Raji (cell line): ENCODE data around the gene SFRP5.

Experiments used
- POLR2A ChIP-seq: IDR thresholded peaks from 2 replicates; pipeline ENCODE4 v1.6.1; 2011; ENCODE audit warnings: low read depth, low read length, control low read depth; ENCODE audit not compliant: insufficient read depth

Gene SFRP5

DNA sequence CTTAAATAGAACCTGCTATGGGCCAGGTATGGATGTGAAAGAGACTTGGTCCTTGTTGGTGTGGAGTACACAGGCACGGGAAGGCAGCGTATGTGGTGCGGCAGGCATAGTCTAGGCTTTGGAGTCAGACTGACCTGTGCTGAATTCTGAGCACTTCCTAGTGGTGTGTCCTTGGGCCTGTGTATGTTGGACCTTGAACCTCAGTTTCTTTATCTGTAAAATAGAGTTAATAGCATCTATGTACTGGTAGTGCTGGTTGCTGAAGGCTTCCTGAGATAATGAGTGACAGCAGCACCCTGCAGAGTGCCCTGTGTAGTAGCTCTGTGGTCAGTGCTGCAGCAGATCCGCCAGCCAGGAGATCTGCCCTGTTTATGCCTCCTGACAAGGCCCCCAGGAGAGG, 5.3 kb upstream of the SFRP5 start:
- TF ChIP-seq POLR2A, result no peak

- no peak for TF ChIP-seq POLR2A
Measured at GRCh38 chr10:97774811-97775294, 3.1 kb upstream of the SFRP5 start.

DNA sequence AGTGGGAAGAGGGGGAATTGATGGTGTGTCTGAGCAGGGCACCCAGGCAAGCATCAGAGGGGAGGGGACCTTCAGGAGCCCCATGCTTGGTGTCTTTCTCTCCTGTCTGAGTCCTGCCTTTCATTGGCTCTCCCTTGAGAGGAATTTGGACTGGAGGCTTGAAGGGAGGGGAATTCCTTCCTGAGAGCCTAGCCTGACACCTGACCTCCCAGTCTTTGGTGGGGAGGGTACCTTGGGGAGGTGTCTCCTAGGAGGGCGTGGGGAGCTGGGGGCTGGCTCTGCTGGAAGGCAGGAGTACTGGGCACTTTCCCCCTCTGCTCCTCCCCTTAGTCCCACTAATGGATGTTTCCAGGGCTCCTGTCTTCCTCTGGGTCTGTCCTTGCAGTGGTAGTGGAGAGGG, 1.3 kb upstream of the SFRP5 start:
- TF ChIP-seq POLR2A, result no peak

GRCh38 chr10:97771055-97771891, 526 bp downstream of the SFRP5 start:
- no peak for TF ChIP-seq POLR2A

DNA sequence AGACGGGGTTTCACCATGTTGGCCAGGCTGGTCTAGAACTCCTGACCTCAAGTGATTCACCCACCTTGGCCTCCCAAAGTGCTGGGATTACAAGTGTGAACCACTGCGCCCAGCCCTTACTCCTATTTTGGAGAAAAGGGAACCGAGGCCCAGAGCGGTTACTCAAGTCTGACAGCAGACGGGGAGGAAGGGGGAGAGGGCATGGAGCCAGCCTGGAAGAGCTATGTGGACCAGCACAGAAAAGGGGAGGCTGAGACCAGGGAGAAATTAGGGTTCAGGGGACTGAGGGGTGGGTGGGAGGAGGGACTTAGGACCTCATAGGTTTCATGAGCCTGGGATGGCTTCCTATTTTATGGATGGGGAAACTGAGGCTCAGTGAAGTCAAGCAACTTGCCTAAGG, 1.5 kb downstream of the SFRP5 start:
- no peak for TF ChIP-seq POLR2A

GRCh38 chr10:97768322-97769315, 3.2 kb downstream of the SFRP5 start:
- TF ChIP-seq POLR2A, result no peak

- TF ChIP-seq POLR2A, result no peak
Measured at GRCh38 chr10:97766996-97767924, 4.5 kb downstream of the SFRP5 start.

DNA sequence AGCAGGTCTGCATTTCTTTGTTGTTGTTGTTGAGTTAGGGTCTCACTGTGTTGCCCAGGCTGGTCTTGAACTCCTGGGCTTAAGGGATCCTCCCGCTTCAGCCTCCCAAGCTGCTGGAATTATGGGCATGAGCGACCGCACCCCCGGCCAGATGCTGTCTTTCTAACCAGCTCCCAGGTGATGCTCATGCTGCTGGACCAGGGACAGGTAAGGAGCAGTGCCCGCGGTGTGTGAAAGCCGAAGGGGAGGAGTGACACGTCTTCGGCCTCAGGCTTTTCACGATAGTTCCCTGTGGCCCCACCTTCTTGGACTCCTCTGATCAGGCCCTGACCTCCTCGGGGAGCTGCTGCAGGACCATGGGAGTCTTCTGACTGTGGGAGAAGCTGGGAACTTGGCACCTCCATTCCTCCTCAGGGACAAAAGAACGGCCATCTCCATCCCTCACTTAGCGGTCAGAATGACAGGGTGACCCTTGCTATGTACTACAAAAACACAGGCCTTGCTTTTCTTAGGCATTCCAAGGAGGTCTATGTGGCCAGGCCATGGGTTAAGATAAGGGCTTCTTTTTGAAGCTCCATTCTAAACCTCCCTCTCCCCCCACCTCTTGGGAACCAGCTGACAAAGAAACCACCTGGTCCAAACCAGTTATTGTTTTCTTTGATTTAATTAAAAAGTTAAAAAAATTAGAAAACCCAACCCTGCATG, 5.5 kb downstream of the SFRP5 start:
- TF ChIP-seq POLR2A, result no peak

GRCh38 chr10:97765201-97765600, 6.6 kb downstream of the SFRP5 start:
- TF ChIP-seq POLR2A, result no peak

DNA sequence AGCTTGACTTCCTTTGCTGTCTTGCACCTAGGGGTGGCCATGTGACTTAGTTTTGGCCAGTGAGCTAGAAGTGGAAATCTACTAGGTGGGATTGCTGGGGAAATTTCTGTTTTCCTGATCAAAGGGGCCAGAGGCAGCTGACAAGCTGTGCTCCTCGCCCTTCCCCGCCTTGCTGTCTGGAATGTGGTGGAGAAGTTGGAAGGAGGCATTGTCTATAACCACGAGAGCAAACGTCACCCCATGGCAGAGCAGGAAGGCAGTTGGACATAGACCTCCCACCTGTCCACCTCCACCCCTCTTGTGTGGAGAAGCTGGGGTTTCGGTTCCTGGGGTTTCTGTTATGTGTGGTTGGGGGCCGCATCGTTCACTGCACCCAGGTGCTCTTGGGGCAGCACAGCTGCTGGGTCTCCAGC, 7.3 kb downstream of the SFRP5 start:
- TF ChIP-seq POLR2A, result no peak

DNA sequence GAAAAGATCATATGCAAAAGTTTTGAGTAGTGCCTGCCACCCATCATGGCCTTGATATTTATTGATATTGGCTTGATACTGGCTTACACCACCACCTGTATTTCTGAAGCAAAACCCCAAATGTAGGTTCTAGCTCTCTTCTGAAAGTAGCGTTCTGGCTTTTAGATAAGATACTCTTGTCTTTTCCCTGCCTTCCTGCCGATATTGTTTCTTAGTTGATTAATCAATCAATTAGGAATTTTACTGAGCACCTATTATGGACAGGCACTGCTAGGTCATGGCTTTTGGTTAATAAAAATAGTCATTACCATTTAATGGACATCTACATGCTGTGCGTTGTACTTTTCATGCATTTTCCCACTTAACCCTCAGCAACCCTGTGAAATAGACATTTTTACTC, 7.9 kb downstream of the SFRP5 start:
- TF ChIP-seq POLR2A, result no peak

DNA sequence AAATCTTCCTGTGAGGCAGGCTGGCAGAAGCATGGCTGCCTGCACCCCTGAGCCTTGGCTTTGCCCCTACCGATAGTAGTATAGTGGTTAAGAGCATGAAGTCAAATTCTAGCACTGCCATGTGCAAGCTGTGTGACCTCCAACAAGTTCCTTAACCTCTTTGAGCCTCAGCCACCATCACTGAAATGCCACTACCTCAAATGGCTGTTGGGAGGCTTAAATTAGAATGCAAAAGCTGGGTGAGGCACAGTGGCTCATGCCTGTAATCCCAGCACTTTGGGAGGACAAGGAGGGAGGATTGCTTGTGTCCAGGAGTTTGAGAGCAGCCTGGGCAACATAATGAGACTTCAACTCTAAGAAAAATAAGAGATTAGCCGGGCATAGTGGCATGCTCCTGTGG, 8.4 kb downstream of the SFRP5 start:
- no peak for TF ChIP-seq POLR2A

- TF ChIP-seq POLR2A, result no peak
Measured at GRCh38 chr10:97762816-97763215, 9.0 kb downstream of the SFRP5 start.

GRCh38 chr10:97762056-97762455, 9.7 kb downstream of the SFRP5 start:
- TF ChIP-seq POLR2A, result no peak

GRCh38 chr10:97761331-97761865, 10.4 kb downstream of the SFRP5 start:
- no peak for TF ChIP-seq POLR2A
